GM12801 (cell line): ENCODE results near the gene MS4A18.

Experiments
- CTCF ChIP-seq: IDR thresholded peaks from one replicate; pipeline ENCODE4 v1.5.1; 2011; ENCODE audit warnings: control low read depth; ENCODE audit not compliant: insufficient read length; ENCODE audit errors: extremely low read depth

The MS4A18 gene

GRCh38 chr11:60763692-60764369 is 39.3 kb downstream of the MS4A18 start:
- no peak for TF ChIP-seq CTCF

- TF ChIP-seq CTCF, result no peak
Observed at GRCh38 chr11:60764879-60765278, 40.4 kb downstream of the MS4A18 start.

- TF ChIP-seq CTCF, result no peak
Observed at GRCh38 chr11:60765355-60765754, 40.8 kb downstream of the MS4A18 start.

- no peak for TF ChIP-seq CTCF
Observed at GRCh38 chr11:60766547-60766946, 42.0 kb downstream of the MS4A18 start.

GRCh38 chr11:60767388-60767811 is 42.9 kb downstream of the MS4A18 start:
- no peak for TF ChIP-seq CTCF

- TF ChIP-seq CTCF, result no peak
Observed at GRCh38 chr11:60768202-60768601, 43.7 kb downstream of the MS4A18 start.

- TF ChIP-seq CTCF, result no peak
Observed at GRCh38 chr11:60769273-60769672, 44.8 kb downstream of the MS4A18 start.
